Brain microvascular endothelial cell (primary cell): ENCODE results near the gene TIPIN.
A peak's percentile ranks its signal among the peaks of the same experiment; 100 is the strongest.
"Not testable (repeated sequence)": the region's sequence is repeated elsewhere in the genome, so short reads cannot be mapped to it uniquely, and the experiment has no call there.

ENCODE experiments used
- DNase-seq: peaks from one replicate; pipeline ENCODE4 v3.0.0-alpha.2; 2020
- H3K27ac ChIP-seq: fragments of 250-450 bp; sonication (Bioruptor Pico); 2 replicates; pipeline ENCODE4 v1.5.1; 2020; ENCODE audit warnings: mild to moderate bottlenecking, moderate library complexity
- H3K27me3 ChIP-seq: fragments of 250-450 bp; sonication (Bioruptor Pico); replicated peaks from 2 replicates; pipeline ENCODE4 v1.5.1; 2020; ENCODE audit warnings: mild to moderate bottlenecking
- H3K36me3 ChIP-seq: fragments of 250-450 bp; sonication (Bioruptor Pico); replicated peaks from 2 replicates; pipeline ENCODE4 v1.5.1; 2020; ENCODE audit warnings: mild to moderate bottlenecking
- H3K4me3 ChIP-seq: 2 replicates; pipeline ENCODE4 v1.5.1; 2011; ENCODE audit warnings: low read depth, mild to moderate bottlenecking, control low read depth, low read length, moderate library complexity
- CTCF ChIP-seq: IDR thresholded peaks from 2 replicates; pipeline ENCODE4 v1.5.1; 2011; ENCODE audit warnings: low read depth, mild to moderate bottlenecking, moderate library complexity, low read length, control low read depth, inconsistent platforms; ENCODE audit errors: missing control alignments
- in situ Hi-C: cut with HindIII; loops from 2 replicates; pipeline ENCODE4 v1.10.0; 2017; ENCODE audit warnings: low sequenced_read_pairs, low pct_ligation_motif_present

TIPIN gene

GRCh38 chr15:66394472-66394871 lies 38.0 kb upstream of the TIPIN start:
- Histone ChIP-seq H3K27ac (no peak overlapping the region), H3K27me3 (no peaks in the 10 kb centered on the region), H3K4me3 (no peak overlapping the region), H3K36me3 (no peaks in the 10 kb centered on the region)
- no peak for DNase-seq
- no peak for TF ChIP-seq CTCF
- in situ Hi-C loops, result no loop called here

DNA sequence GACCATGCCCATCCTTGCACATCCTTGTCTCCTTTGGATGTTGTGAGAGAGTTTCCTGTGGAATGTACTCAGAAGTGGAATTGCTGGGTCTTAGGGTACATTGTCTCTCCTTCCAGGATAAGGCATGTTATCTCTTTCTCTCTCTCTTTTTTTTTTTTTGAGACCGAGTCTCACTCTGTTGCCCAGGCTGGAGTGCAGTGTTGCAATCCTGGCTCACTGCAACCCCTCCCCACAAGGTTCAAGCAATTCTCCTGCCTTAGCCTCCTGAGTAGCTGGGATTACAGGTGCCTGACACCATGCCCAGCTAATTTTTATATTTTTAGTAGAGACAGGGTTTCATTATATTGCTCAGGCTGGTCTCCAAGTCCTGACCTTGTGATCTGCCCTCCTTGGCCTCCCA lies 36.6 kb upstream of the TIPIN start:
- DNase-seq, H3K27ac ChIP-seq, H3K36me3 ChIP-seq, H3K27me3 ChIP-seq, in situ Hi-C loops, H3K4me3 ChIP-seq: not testable (repeated sequence)

DNA sequence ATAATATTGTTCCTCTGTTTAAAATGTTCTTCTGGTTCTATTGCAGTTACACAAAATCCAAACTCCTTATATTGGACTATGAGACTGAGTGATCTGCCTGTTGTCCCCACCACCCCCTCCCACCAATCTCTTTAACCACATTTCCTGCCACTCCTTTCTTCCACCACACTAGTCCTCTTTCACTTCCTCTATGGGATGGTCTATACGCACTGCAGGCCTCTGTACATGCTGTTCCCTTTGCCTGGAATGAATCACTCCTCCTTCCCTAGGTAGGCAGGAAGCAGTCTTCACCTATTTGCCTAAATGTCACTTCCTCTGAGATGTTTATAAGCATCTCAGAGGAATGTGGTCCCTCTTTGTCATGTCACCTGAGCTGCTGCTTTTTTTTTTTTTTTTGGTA lies 34.2 kb upstream of the TIPIN start:
- Histone ChIP-seq H3K36me3 (no peaks in the 10 kb centered on the region), H3K4me3 (no peak overlapping the region), H3K27me3 (no peaks in the 10 kb centered on the region), H3K27ac (no peak overlapping the region)
- TF ChIP-seq CTCF, result no peak
- in situ Hi-C loops, result no loop called here
- no peak for DNase-seq

DNA sequence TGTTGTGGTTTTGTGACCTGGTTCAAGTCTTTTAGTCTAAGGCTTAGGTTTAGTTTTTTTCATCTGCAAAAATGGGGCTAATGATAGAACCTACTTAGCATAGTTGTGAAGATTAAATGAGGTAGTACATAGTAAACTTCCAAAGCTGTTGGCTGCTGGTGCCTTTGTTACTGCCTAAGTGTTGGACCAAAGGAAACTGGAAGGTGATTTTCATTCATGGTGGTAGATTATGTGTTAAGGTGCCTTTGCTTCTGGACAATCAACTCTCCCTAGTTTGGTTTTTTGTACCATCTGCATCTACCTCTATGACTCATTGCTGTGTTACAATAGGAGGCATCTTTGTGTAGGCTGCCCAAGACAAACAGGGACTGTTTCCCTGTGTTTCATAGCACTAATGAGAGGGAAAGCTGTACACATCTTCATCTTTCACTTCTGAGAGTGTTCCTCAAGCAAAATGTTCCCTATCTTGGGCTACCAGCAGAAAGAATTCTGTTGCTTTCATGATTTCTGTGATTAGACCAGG lies 33.4 kb upstream of the TIPIN start:
- Histone ChIP-seq H3K27ac (no peak overlapping the region), H3K36me3 (no peaks in the 10 kb centered on the region), H3K27me3 (no peaks in the 10 kb centered on the region), H3K4me3 (no peak overlapping the region)
- DNase-seq, result no peak
- no peak for TF ChIP-seq CTCF
- in situ Hi-C loops, result no loop called here

- H3K27ac ChIP-seq, result no peak overlapping the region
- in situ Hi-C loops, result no loop called here
- H3K27me3 ChIP-seq, result no peaks in the 10 kb centered on the region
- DNase-seq, result no peak
- H3K36me3 ChIP-seq, result no peaks in the 10 kb centered on the region
- TF ChIP-seq CTCF, result no peak
- H3K4me3 ChIP-seq, result no peak overlapping the region
These were observed 32.8 kb upstream of the TIPIN start for GRCh38 chr15:66389098-66389858.

GRCh38 chr15:66388576-66388975 lies 32.1 kb upstream of the TIPIN start:
- Histone ChIP-seq H3K27me3 (no peaks in the 10 kb centered on the region), H3K36me3 (no peaks in the 10 kb centered on the region), H3K4me3 (peak overlapping the region; percentile 3), H3K27ac (no peak overlapping the region)
- no peak for TF ChIP-seq CTCF
- in situ Hi-C loops, result no loop called here
- DNase-seq, result no peak
